ENCODE results near the gene KCTD5.

DNA sequence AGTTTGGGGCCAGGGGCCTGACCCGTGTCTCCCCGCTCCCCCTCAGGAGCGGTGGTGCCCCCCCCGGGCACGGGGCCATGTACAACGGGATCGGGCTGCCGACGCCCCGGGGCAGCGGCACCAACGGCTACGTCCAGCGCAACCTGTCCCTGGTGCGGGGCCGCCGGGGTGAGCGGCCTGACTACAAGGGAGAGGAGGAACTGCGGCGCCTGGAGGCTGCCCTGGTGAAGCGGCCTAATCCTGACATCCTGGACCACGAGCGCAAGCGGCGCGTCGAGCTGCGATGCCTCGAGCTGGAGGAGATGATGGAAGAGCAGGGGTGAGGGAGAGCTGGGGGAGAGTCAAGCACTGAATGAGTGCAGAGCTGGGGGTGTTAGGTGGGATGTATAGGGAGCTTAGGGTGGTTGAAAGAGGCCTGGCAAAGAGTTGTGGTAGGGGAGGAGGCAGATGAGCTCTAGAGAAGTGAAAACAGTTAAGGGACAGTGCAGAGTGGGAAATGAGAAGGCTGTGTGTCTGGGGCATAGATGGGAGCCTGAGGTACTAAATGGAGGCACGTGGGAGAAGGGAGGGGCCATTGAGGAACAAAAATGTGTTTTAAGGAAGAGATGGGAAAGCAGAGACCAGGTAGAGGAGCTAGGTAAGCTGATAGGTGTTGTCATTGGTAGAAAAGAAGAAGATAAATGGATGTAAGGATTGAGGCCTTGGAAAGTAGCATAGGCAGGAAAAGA, 74.1 kb downstream of the KCTD5 start:
- TF ChIP-seq, protein P1, sequence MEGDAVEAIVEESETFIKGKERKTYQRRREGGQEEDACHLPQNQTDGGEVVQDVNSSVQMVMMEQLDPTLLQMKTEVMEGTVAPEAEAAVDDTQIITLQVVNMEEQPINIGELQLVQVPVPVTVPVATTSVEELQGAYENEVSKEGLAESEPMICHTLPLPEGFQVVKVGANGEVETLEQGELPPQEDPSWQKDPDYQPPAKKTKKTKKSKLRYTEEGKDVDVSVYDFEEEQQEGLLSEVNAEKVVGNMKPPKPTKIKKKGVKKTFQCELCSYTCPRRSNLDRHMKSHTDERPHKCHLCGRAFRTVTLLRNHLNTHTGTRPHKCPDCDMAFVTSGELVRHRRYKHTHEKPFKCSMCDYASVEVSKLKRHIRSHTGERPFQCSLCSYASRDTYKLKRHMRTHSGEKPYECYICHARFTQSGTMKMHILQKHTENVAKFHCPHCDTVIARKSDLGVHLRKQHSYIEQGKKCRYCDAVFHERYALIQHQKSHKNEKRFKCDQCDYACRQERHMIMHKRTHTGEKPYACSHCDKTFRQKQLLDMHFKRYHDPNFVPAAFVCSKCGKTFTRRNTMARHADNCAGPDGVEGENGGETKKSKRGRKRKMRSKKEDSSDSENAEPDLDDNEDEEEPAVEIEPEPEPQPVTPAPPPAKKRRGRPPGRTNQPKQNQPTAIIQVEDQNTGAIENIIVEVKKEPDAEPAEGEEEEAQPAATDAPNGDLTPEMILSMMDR (conservative IDR thresholded peaks at IDR 0.05) = no peak
- TF ChIP-seq EZH2 (IDR thresholded peaks at IDR 0.05; ENCODE audit: low read depth) = no peak

All from PC-9 (cell line).